ENCODE results near the gene DIP2B.
"Not testable (repeated sequence)": the region's sequence is repeated elsewhere in the genome, so short reads cannot be mapped to it uniquely, and the experiment has no call there.

DIP2B gene

DNA sequence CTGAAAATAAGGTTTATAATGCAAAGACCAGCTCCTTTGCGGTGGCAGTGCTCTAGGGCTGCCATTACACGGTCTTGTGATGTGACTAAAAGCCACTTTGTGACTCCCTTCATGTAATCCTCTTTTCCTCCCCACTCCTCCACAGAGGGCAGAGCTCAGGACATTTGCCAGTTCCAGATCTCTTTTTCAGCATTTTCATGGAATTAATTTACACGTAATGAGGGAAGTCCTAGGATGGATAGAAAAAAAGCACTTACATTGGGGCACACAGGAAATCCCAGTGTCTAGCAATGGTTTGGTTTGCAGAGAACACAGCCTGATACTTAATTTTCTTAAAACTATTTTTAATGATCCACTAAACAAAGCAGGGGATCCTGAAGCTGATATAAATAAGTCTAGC, 241.6 kb downstream of the DIP2B start:
- DNase-seq = no peak

GRCh38 chr12:50747817-50748216, 243.0 kb downstream of the DIP2B start:
- no peak for DNase-seq

- no peak for DNase-seq
These were observed 244.7 kb downstream of the DIP2B start for GRCh38 chr12:50749459-50749882.

DNA sequence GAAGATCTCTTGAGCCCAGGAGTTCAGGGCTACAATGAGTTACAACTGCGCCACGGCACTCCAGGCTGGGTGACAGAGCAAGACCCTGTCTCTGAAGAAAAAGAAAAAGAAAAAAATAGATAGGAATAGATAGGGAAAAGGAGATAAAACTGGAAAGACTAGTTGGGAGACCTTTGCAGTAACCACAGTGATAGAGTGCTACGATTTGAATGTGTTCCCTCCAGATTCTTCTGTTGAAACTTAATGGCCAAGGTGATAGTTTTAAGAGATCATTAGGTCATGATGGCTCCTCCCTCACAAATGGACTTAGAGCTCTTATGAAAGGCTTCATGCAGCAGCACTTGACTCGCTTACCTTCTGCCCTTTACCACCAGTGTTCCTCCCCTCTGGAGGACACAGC, 245.6 kb downstream of the DIP2B start:
- no peak for DNase-seq

- DNase-seq = no peak
These were observed 247.3 kb downstream of the DIP2B start for GRCh38 chr12:50751948-50752721.

- DNase-seq = no peak
These were observed 248.5 kb downstream of the DIP2B start for GRCh38 chr12:50753232-50753769.

DNA sequence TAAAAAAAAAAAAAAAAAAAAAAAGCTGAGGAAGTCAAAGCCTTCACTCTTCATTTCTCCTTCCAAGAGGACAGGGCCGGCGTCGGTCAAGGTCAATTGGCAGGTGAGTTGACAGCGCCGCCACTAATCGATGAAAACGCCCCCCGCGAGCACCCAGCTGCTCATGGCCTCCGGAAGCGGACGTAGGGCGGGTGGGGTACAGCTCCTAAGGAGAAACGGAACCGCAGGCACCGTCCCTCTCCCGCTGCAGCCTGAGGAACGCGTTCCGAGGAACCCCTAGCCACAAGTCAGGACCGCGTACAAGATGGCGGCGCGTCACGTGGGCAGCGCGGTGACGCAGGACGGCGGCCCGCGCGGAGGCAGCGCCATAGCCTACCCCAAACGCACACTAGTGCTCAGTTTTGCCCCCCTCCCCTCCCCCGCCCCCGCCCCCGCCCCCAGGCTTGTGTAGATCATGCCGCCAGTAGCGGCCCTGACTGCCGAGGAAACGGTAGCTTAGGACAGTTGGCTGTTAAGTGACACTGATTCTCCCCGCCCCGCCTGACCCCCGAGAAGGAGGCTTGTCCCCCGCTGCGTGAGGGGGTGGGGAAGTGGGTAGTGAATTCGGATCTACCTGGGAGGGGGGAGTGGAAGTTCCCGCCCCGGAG, 259.0 kb downstream of the DIP2B start, which contains the start of gene ATF1:
Gene ATF1 (plus strand): TSS at position 463 of the 647 bp plus-strand sequence. CDS start 16,045 bp downstream, outside the sequence.
- DNase-seq = peak; percentile 85

GRCh38 chr12:50764286-50765094, 259.7 kb downstream of the DIP2B start:
- DNase-seq = peak; percentile 79

GRCh38 chr12:50765095-50765911, 260.5 kb downstream of the DIP2B start:
- DNase-seq = peak; percentile 37

DNA sequence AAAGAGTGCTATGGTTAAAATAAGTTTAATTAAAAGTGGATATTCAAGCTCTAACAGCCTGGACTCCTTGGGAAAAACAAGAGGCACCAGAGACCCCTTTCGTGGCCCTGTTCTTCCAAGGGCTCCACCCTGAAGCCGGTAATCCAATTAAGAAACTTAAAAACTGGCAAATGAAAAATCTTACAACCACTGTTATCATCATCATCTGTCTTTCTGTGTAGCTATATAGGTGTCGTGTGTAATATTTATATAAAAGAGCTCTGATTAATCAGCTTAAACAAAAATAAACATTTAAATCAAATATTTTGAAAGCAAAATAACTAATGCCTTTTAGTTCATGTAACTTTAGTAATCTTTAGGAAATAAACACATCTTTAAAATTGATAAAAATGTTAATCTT, 263.6 kb downstream of the DIP2B start:
- no peak for DNase-seq

DNA sequence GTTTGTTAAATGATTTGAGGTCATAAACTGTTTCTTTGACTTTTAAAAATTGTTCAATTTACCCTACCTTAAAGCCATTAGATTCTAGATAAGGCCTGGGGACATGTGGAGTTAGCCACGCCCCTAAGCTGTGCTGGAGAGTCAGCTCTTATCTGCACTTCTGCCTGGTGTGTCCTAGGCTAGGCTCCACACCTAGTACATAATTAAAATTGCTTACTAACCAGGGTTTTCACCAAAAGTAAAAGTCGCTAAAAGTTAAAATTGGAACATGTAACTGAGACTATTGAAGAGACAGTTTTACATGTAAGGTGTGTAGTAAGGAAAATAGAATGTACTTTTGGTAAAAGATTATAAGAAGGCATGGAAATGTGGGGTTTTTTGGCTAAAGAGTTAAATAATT, 264.0 kb downstream of the DIP2B start:
- DNase-seq = not testable (repeated sequence)

- DNase-seq = no peak
These were observed 266.6 kb downstream of the DIP2B start for GRCh38 chr12:50771409-50771808.

DNA sequence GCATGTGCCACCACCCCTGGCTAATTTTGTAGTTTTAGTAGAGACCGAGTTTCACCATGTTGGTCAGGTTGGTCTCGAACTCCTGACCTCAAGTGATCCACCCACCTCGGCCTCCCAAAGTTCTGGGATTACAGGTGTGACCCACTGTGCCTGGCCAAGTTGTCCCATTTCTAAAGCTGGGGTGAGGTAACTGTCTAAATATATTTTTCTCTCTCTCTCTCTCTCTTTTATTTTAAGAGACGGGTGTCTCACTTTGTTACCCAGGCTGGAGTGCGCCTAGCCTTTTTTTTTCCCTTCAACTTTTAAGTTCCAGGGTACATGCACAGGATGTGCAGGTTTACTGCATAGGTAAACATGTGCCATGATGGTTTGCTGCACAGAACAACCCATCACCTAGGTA, 267.7 kb downstream of the DIP2B start:
- DNase-seq = no peak

- DNase-seq = no peak
These were observed 268.1 kb downstream of the DIP2B start for GRCh38 chr12:50772877-50773276.

GRCh38 chr12:50775251-50775650, 270.5 kb downstream of the DIP2B start:
- DNase-seq = no peak

DNA sequence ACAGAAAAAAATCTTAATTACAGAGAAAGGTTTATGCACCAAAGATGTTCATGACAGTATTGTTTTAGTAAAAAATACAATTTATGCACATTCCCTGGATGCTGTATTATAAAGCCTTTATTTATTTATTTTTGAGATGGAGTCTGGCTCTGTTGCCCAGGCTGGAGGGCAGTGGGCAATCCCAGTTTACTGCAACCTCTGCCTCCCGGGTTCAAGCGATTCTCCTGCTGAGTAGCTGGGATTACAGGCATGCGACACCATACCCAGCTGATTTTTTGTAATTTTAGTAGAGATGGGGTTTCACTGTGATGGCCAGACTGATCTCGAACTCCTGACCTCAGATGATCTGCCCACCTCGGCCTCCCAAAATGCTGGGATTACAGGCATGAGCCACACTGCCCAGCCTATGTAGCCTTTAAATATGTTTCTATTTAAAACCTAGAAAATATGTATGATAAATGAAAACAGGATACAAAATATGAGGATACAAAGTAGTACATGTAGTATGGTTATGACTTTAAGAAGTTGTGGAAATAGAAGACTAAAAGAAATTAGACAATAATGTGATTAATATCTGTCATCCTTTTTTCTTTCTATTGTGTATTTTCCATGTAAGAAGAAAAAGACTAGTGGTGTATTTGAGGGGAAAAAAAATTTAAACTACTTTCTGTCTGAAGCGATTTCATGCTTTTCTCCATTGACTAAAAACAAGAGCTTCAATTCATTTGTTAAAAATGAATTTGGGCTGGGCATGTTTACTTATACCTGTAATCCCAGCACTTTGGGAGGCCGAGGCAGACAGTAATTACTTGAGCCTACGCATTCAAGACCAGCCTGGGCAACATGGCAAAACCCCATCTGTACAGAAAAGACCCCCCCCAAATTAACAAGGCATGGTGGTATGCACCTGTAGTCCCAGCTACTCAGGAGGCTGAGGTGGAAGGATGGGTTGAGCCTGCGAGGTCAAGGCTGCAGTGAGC, 272.3 kb downstream of the DIP2B start:
- DNase-seq = no peak

GRCh38 chr12:50778663-50779590, 274.1 kb downstream of the DIP2B start:
- DNase-seq = no peak

DNA sequence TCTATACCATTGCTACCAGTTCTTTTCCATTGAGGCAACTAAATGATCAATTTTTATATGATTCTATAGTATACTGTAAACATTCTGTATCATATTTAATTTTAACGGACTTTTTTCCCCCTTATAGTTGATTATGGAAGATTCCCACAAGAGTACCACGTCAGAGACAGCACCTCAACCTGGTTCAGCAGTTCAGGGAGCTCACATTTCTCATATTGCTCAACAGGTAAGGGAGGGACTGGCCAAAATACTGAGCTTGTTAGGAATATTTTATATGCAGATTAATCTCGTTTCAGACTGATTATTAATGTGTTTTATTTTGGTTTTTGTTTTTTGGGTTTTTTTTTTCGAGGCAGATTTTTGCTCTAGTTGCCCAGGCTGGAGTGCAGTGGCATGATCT, 275.2 kb downstream of the DIP2B start:
- DNase-seq = no peak

GRCh38 chr12:50784501-50784900, 279.7 kb downstream of the DIP2B start:
- no peak for DNase-seq
